NCI-H510A treated with DMSO at 0.1 percent for 48 hours (cell line): Measurements from ENCODE around the gene PRDM15.

Source experiments
- DNase-seq: peaks from one replicate; lab custom pipeline; 2025; lab: John Stamatoyannopoulos, UW

PRDM15 gene, protein sequence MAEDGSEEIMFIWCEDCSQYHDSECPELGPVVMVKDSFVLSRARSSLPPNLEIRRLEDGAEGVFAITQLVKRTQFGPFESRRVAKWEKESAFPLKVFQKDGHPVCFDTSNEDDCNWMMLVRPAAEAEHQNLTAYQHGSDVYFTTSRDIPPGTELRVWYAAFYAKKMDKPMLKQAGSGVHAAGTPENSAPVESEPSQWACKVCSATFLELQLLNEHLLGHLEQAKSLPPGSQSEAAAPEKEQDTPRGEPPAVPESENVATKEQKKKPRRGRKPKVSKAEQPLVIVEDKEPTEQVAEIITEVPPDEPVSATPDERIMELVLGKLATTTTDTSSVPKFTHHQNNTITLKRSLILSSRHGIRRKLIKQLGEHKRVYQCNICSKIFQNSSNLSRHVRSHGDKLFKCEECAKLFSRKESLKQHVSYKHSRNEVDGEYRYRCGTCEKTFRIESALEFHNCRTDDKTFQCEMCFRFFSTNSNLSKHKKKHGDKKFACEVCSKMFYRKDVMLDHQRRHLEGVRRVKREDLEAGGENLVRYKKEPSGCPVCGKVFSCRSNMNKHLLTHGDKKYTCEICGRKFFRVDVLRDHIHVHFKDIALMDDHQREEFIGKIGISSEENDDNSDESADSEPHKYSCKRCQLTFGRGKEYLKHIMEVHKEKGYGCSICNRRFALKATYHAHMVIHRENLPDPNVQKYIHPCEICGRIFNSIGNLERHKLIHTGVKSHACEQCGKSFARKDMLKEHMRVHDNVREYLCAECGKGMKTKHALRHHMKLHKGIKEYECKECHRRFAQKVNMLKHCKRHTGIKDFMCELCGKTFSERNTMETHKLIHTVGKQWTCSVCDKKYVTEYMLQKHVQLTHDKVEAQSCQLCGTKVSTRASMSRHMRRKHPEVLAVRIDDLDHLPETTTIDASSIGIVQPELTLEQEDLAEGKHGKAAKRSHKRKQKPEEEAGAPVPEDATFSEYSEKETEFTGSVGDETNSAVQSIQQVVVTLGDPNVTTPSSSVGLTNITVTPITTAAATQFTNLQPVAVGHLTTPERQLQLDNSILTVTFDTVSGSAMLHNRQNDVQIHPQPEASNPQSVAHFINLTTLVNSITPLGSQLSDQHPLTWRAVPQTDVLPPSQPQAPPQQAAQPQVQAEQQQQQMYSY

DNA sequence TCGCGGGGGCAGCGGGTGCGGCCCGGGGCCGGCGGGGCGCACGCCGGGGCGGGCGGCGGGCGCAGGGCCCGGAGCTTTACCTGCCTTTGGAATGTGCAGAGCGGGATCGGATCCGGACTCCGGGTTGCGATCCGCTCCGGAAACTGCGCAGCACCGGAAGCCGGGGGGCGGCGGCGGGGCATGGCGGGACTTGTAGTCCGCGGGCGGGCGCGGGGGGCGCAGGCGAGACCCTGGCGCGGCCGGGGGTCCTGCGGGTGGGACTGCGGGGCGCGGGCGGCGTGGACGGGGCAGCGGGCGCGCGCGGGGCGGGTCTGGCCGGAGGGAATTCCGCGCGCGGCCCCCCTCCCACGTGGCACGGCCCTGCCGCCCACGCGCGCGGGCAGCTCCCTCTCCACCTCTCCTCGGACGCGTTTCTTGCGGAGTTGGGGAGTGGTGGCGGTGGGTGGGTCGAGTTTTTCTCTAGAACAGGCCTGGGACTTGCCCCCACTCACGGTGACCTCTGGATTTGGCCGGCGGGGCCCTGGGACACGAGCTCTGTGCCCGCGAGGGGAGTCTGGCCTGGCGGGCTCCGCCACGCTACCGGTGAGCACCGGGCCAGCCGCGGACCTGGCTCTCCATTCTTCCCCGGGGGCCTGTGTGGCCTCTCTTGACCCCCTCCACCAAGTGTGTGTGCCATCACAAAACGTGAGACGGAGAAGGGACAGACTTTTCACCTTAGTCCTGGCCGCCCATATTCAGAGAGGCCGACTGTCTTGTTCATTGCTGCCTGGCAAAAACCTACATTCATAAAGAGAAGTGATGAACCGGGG is at the start of gene PRDM15:
Gene PRDM15 (minus strand): TSS at position 155 of the 809 bp plus-strand sequence. CDS start 18,981 bp downstream, outside the sequence.
- DNase-seq: peak; percentile 66

DNA sequence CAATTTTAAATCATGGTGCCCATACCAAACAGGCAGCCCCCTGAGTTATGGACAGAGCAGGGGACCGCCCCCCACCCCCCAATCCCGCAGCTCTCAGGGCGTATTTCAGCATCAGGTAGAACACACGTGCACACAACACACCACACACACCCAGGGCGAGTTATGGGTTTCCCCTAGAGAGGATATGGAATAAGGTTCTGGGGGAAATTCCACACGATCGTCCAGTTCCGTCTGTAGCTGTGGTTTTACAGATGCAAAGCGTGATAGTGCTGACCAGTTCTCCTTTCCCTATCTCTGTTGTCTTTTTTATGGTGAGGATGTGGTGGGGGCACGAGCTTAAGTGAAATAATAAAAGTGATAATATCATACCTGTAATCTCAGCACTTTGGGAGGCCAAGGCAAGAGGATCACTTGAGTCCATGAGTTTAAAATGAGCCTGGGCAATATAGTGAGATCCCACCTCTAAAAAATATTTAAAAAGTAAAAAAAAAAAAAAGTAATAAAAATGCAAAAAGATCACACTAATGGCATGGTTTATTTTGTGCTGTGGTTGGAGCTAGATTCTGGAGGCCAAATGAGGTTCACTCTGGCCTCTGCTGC is 49.6 kb upstream of the PRDM15 start:
- no peak for DNase-seq

DNA sequence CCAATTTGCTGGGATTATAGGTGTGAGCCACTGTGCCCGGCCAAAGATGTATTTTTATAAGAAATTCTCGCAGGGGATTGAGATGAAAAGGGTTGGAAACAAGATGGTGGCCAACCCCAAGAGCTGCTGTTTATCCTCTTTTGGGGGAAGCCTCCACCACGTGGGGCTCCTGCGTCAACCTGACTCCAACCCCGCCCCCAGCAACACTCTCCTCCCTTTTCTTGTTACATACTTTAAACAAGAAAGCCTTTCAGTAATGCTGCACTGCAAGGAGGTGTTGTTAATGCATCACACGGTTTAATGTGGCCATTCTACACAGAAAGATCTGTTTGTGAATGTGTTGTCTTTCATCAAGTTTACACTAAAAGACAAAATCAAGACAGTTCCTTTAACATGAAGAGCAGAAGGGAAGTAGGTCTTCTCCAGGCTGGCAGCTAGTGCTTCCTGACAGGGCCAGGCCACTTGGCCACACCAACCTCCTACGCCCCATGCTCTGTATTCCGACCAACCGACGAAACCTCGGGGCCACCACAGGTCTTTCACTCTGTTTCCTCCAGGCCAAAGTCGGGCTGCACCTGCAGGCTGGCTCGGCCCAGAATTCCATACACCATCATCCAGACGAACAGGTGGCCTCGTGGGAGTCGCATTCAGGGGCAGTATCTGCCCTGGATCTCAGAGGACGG is 48.7 kb upstream of the PRDM15 start:
- DNase-seq: no peak

DNA sequence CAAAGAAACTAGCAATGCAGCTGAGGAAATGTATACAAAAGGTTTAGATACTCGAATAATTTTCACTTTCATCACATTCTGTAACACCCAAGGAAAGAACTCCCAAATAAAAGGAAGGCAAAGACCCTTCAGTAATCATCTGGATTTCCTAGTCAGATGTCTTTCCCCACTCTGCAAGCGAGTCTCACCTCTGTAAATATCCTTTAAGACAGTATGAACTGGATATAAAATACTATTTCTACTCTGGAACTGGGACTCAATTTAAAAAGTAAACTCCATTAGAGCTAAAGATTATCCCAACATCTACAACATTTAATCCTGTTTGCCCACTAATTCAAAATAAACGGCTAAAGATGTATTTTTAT is 47.6 kb upstream of the PRDM15 start:
- DNase-seq: no peak

DNA sequence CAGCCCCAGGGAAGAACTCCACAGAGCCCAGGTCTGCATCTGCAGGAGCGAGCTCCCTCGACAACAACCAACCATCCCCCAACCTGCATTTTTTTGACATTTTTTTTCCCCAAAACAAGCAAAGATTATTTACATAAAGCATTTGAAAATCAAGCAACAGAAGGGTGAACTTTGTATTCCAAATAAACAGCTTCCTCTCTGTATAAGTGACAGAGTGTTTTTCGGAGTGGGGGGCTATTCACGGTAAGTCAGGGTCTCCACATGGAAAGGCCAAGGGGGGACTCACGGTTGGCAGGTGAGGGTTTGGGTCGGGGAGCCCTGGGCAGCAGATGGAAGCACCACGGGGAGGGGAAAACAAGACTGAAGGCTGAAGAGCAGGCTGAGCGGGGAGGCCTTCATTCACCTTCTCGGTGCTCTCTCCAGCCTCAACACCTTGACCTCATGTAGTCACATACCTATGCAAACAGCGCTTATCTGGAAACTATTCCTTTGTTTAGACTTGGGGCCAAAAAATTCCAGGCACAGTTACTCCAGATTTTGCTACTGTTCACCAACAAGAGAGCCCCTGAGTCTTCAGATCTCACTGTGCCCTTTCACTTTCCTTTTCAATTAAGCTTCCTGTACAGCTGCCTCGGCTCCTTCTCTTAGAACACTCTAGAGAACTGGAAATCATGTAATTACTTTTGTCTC is 47.1 kb upstream of the PRDM15 start:
- no peak for DNase-seq

DNA sequence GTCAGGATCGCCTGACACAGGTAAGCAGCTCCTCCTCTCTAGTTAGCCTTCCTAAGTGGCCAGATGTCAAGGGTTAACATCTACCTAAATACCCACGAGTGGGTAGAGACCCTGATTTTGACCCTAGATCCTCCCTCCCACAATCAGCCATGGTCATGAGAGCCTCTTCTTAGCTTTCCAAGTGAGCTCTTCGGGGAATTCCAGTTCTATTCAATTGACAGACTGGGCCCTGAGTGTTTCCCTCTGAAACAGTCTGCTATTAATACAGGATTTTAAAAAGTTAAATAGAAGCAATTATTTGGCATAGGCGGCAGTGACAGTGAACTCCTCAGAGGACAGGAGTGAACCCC is 46.6 kb upstream of the PRDM15 start:
- DNase-seq: no peak

DNA sequence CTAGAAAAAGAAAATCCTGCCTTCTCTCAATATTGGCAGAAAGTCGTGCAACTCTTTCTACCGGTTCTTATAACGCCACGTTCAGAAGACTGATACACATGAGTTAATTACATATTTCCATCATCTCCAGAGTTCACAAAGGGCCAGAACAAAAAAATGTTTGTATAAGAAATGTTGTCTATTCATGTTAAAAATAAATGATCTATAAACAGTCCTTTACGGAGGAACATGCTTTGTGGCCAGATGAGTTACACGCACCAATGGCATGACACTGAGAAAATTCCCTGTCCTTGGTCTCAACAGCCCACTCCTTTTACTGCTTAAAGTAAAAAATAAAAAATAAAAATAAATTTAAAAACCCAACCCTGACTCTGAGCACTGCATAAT is 45.2 kb upstream of the PRDM15 start:
- no peak for DNase-seq

DNA sequence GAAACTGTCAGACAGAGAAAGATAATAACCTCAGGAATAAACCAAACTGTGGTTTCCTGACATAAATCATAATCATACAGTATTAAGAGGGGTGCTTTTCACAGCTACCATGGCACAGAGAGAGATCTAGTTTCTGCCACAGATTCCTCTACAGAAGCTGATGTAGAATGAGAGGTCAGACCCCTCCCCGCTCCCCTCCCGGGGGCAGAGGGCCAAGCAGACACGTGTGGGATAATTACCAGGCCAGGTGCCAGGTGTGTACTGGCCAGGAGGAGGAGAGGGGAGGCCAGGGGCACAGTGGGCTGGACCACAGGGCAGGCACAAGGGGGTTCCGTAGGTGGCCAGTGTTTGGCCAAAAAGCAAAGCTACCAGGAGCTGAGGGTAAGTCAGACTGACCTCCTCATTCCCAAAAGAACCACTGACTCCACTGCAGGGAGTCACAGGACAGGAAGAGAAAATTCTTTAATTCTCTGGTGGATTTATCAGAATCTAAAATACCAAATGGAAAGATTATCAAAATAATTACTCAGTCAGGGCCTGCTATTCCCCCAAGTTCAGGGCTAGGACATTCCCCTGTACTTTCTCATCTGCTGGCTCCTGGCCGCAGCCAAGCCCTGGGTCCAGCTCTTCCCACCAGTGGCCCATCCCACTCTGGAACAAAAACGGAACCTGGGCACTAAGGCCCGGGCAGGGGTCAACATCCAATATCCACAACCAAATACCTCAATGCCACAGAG is 44.7 kb upstream of the PRDM15 start:
- no peak for DNase-seq

DNA sequence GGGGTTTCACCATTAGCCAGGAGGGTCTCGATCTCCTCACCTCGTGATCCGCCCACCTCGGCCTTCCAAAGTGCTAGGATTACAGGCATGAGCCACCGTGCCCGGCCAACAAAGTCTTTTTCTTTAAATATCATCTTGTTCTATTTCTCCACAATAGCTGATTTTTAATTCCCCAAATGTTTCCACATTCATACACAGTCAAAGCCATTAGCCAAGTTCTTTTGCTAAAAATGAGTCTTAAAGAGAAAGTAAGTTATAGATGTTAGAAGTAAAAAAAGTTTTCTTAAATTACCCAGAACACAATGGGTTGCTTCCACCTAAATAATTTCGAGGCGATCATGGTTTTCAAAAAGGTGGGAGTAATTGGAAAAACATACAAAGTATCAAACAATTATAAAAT is 44.0 kb upstream of the PRDM15 start:
- DNase-seq: no peak

DNA sequence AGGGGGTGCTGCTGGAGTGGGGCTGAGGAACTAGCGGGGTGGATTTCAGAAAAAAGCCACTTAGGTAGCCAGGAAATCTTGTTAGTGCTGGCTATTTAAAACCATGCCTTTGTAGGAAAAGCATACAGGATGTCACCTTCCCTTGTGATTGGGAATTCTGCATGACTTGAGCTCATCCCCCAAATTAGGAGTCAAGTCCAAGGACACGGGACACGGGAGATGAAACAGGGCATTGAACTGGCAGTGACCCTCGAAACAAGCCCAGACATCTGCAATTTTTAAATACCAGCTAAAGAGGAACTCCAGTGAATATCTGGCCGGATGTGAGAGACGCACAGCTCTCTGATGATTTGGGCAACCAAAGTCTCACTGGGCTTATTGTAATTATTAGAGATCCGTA is 41.9 kb upstream of the PRDM15 start:
- DNase-seq: no peak

DNA sequence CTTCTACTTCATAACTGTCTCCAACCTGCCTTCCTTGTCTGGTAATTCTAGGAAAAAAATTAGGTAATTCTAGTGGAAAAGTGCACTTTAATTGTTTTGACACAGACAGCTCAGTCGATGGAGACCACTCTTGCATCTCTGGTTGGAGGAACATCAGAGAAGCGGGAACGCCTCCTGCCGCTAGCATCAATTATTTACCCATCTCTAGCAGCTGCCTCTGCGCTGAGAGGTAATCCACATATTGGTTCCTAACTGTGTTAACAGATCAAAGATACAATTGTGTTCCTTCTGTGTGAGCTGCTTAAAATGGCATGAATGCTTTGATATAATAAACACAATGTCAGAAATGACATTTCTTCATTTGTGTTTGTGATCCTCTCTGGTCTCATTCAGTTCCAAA is 41.3 kb upstream of the PRDM15 start:
- no peak for DNase-seq

DNA sequence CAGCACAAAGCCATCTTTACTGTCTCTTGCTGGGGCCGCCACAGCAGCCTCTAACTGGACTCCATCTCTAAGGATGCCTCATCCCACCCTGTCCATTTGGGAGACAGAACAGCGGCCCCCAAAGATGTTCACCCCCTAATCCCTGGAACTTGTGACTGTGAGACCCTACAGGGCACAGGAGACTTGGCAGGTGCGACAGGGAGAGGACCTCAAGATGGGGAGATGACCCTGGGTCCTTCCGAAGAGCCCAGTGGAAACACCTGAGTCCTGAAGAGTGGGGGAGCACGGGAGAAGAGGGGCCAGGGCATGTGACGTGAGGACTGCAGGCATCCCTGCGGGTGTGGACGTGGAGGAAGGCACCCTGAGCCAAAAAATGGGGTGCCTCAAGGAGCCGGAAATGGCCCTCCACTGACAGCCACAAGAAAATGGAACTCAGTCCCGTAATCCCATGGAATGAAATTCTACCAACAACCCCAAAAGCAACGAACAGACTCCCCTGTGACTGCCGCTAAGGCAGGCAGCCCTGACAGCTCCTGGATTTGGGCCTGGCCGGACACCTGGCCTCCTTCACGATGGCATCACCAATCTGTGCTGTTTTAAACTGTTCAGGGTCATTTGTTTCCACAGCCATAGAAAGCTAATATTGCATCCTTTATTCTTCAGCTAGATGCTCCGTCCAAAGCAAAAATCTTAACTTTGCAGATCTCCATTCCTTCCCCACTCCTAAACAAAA is 40.7 kb upstream of the PRDM15 start:
- no peak for DNase-seq

DNA sequence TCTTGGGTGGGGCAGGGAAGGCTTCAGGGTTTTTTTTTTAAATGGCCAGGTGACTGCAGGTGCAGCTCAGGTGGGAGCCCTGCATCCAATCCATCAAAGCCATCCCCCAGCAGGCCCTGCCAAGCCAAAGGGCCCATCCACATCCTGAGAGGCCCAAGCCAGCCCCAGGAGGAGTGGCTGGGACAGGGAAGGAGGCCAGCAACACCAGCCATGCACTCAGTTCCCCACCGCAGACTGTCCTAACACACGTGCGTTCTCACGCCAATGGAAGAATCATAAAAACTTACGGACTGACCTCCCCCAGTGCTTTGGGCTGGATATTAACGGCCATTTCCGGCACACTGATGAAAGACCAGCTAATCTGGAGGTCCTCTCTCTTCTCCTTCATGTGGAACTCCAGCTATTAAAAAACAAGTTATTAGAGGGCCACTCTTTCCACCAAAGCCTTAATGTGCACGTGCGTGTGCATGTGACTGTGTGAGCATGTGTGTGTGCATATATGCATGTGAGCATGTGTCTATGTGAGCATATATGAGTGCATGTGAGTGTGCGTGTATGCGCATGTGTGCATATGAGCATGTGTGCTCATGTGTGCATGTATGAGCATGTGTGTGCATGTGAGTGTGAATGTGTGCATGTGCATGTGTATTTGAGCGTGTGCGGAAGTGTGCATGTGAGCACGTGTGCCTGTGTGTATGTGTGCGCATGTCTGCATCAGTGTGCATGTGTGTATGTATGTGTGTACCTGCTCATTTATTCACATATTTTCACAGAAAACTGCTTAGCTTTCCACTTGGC is 39.6 kb upstream of the PRDM15 start:
- DNase-seq: no peak

DNA sequence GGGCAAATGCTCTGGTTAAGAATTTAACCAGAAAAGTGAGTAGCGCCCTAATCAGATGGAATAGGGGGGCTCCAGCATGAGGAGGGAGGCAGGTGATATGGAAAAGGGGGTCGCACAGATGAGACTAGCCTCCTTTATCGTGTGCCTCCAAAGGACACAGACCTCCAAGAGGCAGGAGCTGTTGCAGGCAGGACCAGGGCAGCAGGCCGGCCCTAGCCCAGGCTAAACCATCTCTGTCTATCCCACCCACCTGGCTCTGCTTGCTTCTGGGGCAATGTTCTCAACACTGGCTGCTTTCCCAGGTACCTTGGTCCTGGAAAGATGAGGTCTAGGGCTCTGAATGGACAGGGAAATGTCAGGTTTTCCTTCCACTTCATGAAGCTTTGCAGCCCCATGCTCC is 38.4 kb upstream of the PRDM15 start:
- DNase-seq: no peak

DNA sequence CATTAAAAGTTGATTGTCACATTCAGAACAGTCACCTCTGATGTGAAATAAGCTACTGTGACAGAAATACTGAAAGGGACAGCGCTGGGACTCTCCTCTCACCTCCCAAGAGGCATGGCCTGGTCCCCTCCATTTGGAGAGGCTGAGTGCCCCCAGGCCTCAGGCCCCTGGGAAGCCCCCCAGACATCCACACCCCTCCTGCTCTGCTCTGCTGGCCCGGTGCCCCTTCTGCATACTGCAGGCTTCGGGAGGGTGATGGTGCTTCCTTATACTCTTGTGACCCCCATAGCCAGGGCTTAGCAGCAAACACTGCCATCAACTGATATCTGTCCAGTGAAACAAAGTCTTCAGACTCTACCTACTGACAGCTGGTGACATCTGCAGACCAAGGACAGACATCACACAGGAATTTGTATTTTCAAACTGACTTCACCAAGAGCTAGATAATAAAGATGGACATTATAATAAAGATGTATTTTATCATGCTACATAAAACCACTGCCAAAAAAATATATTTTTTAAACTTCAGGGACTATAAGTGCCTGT is 37.8 kb upstream of the PRDM15 start:
- DNase-seq: no peak

DNA sequence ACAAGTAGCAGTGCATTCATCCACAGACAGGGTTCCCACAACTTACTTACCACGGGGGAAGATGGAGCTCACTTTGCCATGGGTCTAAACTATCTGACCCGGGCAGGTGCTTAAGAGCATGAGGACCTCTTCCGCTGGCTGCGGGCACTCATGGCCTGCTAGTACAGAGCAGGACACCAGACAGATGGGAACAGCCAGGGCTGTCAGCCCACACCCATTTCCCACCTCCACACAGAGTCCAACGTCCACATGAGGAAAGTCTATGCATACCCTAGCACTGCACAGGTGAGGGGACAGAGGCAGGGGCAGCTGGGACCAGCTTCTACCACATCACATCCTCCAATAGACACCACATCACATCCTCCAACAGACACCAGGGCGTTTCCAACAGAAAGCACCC is 35.8 kb upstream of the PRDM15 start:
- no peak for DNase-seq

DNA sequence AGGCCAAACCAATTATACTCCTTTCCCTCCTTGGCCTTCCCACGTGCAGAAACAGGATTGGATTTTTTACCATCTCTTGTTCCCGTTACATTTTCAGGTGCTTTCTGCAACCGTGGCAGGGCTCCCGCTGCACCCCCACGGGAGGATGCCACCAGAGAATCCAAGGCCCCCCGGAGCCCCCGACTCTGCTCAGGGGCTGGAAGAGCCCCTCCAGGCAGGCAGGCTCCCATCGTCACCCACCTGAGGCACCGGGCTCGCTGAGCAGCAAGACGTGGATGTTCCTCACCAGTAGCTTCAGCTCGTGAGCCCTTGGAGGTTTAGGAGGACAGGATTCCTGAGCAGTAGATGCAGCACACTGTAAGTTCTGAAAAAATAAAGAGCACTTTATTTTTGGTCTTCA is 35.2 kb upstream of the PRDM15 start:
- DNase-seq: no peak

DNA sequence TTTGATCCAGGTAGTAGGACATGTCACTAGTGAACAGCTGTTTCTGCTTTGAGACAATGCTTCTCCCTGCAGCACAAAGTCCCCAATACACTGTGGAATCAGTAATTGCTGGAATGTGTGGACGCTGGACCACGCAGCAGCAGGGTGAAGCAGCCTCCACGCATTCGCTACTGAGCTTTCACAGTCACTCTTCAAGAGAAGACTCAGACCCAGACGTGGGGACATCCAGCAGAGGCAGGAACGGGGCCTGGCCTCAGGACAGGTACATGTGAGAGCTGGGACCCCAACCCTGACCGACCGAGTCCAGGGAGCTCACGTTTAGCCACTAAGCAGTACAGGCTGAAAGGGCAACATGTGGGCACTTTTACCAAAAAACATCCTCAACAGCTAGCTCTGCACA is 34.1 kb upstream of the PRDM15 start:
- DNase-seq: no peak
